Ecto neural progenitor cell (in vitro differentiated cells): ENCODE measurements around the gene NME9.

Source experiments
- DNase-seq: peaks from one replicate; pipeline ENCODE4 v3.0.0-alpha.2; 2018; ENCODE audit warnings: low spot score

The NME9 gene

DNA sequence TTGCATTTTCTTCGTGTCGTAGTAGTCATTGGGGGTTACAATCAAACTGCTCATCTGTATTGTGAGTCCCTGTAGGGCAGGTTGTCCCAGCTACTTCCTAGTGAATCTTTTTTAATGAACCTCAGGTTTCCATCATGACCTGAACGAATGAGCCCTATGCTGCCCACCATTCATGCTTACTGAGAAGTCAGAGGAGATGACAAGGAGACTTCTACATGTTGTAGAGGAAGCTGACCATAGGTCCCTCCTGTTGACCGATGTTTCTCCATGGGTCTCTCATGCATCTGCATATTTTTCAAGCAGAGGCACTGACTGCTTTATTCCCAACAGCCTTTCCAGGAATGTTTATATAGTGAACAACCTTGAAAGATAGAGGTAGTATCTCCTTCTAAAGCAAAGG, 5.0 kb upstream of the NME9 start:
- DNase-seq = peak; percentile 15

- DNase-seq = no peak
Measured at GRCh38 chr3:138332472-138333073, 2.9 kb upstream of the NME9 start.

GRCh38 chr3:138331143-138331894, 1.7 kb upstream of the NME9 start:
- no peak for DNase-seq

GRCh38 chr3:138329984-138330293, 288 bp upstream of the NME9 start:
- no peak for DNase-seq

DNA sequence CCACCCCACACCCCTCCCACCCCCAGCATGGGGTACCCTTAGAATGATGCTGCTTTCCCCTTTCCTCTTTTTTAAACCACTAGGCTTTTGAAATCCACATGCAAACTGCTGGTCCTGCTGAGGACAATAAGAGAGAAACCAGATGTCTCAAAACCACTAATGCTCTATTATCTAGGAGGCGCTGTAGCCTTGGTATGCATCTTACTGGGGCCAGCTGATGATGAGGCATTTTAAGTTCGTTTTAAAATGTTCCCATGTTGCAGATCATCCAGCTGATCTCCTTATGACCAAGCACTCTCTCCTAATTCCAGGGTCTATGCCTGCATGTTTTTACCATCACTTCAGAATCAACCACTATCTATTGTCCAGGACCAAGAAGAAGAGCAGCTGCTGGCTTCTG, 1.3 kb downstream of the NME9 start:
- no peak for DNase-seq

GRCh38 chr3:138327831-138328230, 1.8 kb downstream of the NME9 start:
- DNase-seq = no peak

GRCh38 chr3:138326866-138327595, 2.6 kb downstream of the NME9 start:
- DNase-seq = no peak

DNA sequence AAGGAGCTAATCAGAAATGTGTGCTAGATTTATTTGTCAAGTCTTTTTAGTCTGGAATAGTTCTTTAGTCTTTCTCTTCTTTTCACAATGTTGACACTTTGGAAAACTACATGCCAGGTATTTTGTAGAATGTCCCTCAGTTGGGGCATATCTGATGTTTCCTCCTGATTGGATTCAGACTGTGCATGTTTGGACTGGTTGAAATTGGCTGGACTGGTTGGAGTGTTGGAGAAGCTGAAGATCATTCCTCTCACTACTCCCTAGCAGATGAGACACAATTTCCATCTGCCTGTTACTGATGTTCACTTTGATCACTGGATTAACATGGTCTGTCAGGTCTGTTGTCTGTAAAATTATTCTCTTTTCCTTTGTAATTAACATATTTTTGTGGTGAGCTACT, 3.7 kb downstream of the NME9 start:
- DNase-seq = no peak

DNA sequence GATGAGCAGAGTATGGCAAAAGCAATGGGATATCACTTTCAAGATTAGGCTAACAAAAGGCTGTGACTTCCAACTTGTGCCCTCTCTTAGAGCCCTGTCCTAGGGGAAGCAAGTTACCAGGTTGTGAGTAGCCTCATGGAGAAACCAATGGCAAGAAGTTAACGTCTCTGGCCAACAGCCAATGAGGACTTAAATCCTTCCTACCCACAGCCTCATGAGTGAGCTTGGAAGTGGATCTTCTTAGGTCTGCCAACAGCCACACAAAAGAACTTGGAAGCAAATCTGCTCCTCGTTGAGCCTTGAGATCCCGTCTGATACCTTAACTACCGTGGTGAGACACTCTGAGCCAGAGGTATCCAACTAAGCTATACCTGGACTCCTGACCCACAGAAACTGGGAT, 5.7 kb downstream of the NME9 start:
- no peak for DNase-seq

DNA sequence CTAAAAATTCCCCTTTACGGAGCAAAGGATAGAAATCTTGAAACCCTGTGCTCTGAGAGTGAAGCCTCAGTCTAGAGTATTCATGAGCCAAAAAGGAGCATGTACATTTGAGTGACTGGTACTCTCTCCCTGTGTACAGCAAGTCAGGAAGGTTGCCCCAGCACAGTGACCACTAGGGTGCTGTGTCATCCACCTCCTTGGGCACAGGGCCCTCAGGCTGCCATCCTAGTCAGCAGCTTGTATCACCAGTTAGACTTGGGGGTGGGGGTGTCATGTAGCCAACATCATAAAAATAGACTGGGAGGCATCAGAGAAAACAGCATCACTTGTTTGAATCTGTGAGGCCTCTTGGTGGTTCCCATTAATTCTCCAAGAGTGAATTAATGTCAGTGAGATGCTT, 12.0 kb downstream of the NME9 start:
- no peak for DNase-seq

DNA sequence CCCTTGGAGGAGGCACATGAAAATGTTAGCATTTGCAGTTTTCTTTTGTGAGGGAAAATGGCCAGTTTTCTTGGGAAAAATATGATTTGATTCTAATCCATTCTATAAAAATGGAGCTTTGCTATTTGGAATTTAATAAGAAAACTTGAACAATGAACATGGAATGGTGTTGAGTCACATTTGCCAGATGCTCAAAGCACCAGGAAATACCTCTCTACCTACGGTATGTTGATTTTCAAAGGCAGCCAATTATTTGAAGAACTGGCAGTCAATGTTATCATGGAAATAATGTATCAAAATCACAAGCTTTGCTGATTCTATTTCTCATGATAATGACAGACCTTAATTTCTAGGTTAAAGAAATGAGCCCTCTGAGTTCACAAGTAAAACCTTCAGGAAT, 14.9 kb downstream of the NME9 start:
- no peak for DNase-seq

GRCh38 chr3:138310494-138310893, 19.2 kb downstream of the NME9 start:
- no peak for DNase-seq

DNA sequence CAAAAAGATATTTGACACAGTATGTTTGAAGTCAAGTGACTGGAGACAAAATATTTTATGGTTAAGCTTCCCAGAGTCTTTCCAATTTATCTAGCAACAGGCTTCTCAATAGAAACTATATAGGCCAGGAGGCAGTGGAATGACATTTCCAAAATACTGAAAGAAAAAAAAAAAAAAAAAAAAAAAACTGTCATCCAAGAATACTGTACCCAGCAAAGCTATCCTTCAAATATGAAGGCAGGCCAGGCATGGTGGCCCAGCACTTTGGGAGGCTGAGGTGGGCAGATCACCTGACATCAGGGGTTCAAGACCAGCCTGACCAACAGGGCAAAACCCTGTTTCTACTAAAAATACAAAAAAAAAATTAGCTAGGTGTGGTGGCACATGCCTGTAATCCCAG, 20.9 kb downstream of the NME9 start:
- no peak for DNase-seq

GRCh38 chr3:138307899-138308298, 21.8 kb downstream of the NME9 start:
- DNase-seq = no peak

DNA sequence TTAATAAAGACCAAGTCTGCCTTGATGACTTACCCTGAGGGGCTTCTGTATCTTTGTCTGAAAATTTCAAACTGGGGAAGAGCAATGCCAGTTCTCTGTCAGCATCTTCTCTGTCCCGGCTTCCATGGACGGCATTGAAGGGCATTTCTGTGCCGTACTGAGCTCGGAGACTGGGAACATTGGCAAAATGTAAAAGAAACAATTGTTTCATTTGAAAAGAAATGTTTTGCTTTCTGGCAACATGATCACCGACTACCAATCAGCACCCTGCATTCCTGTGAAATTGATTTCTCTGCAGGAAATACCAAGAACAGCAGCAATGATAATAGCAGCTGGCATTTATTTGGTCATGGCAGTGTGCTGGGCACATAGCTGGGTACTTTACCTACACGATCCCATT, 26.2 kb downstream of the NME9 start:
- no peak for DNase-seq

DNA sequence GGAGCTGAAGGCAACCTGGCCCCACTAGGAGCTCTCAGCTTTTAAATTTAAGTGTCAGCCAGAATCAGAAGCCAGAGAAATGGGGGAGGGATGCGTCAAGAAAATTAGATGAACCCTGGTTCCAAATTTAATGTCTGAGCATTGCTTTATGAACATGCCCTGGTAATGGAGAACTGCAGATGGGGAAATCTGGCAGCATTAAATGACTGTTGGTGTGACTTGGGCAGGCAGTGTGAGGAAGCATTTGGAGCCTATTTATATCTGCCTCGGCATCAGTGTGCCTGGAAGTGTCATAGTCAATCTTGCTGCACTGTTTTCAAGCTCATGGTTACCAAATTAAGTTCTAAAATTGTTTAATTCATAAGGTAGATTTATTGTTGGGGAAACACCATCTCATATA, 29.0 kb downstream of the NME9 start:
- no peak for DNase-seq

GRCh38 chr3:138297876-138298275, 31.8 kb downstream of the NME9 start:
- no peak for DNase-seq

GRCh38 chr3:138297059-138297607, 32.5 kb downstream of the NME9 start:
- DNase-seq = no peak

GRCh38 chr3:138296639-138297038, 33.0 kb downstream of the NME9 start:
- DNase-seq = no peak

- no peak for DNase-seq
Measured at GRCh38 chr3:138289701-138290100, 40.0 kb downstream of the NME9 start.

GRCh38 chr3:138289260-138289659, 40.4 kb downstream of the NME9 start:
- DNase-seq = no peak

DNA sequence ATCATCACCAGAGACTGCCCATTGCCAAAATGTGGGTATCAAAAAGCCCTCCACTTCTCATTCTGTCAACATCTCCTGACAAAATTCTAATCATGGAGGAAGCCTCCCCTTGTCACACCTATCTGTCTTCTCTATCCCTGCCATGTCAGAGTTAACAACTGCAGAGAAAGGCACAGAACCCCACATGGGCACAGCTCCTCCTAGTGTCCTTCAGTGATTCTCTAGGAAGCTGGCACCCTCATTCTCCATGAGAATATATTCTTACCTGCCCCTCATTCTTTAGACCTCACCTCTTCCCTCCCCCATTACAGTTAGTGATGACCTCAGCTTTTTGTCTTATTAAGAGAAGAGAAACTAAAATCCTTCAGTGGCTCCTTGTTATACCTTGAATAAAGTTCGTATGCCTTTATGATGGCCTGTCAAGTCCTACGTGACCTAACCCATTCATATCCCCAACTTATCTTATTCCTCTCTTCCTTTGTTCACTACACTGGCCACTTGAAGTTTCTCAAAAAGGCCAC, 44.6 kb downstream of the NME9 start:
- DNase-seq = no peak

DNA sequence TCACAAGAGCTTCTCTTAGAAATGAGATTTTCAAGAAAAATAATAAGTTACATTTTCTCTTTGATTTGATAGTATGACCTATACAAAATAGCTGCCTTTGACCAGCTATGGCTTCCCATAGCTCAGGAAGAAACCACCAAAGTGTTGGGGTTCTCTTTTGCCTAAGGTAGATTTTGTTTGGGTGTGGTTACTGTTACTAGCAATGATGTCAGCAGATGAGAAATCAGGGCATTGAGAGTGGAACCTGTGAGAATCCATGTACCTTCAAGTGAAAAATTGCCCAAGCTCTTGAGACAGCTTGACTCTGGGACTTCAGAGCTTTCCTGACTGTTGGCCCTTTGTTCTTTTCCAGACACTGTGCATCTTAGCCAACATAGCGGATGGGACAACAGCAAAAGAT, 45.6 kb downstream of the NME9 start:
- no peak for DNase-seq
